GM12878 (cell line): ENCODE measurements around the gene RBM15. TPM values are rescaled to one million over a fixed set of nuclear protein-coding genes. Genes with fewer than 3 reads are reported as not detected.

Experiments
- ATAC-seq: fragments of 200-7000 bp; cut with Tn5 transposase; 3 replicates; pipeline ENCODE4 v1.9.1; 2020; ENCODE audit warnings: mild to moderate bottlenecking, moderate library complexity
- BruUV-seq: library from RNA; stranded (reverse); fragments of 400-500 nt; replicated peaks from 2 replicates; lab custom pipeline; 2021; lab: Mats Ljungman, UMichigan
- CTCF ChIA-PET: fragments of 300-600 bp; sonication (Branson Sonifier 250); formaldehyde crosslinking; extraction: SDS; loops from one replicate; lab custom pipeline; 2021; ENCODE audit warnings: inconsistent platforms; lab: Yijun Ruan, JAX
- POLR2A ChIA-PET: fragments of 350-600 bp; formaldehyde crosslinking; extraction: SDS; loops from one replicate; lab custom pipeline; 2021; ENCODE audit warnings: inconsistent platforms; lab: Charles Lee
- RAD21 ChIA-PET: fragments of 300-600 bp; sonication (Branson Sonifier 250); formaldehyde crosslinking; loops from one replicate; lab custom pipeline; 2023; ENCODE audit warnings: antibody characterized with exemption; ENCODE audit not compliant: unreplicated experiment; lab: Charles Lee
- SMC1A ChIA-PET: fragments of 300-600 bp; sonication (Branson Sonifier 250); formaldehyde crosslinking; loops from one replicate; lab custom pipeline; 2023; ENCODE audit not compliant: unreplicated experiment, uncharacterized antibody; lab: Charles Lee
- DNase-seq: peaks from one replicate; pipeline ENCODE4 v3.0.0-alpha.2; 2011; ENCODE audit warnings: low read depth, low spot score
- FAIRE-seq: peaks from 3 replicates; lab custom pipeline; 2011; peaks lifted over from hg19 to GRCh38; lab: Jason Lieb, UNC
- H2AFZ ChIP-seq: 2 replicates; pipeline ENCODE4 v1.6.0; 2011; ENCODE audit warnings: low read depth, low read length, control low read depth; ENCODE audit not compliant: control insufficient read depth
- H3K27ac ChIP-seq: 2 replicates; pipeline ENCODE4 v1.5.1; 2011; ENCODE audit warnings: control low read depth; ENCODE audit not compliant: control insufficient read depth, insufficient read depth
- H3K27me3 ChIP-seq, 2 experiments: replicated peaks in 1 of 2; 2 replicates each; pipeline versions ENCODE4 v1.6.0 to v1.6.1; 2011; ENCODE audit warnings: low read length in 1 of 2; ENCODE audit not compliant: control insufficient read depth in 2 of 2, insufficient read depth in 2 of 2
- H3K36me3 ChIP-seq, 2 experiments: 2 replicates each; pipeline ENCODE4 v1.5.1; 2011; ENCODE audit warnings: low read length in 1 of 2; ENCODE audit not compliant: control insufficient read depth in 2 of 2, insufficient read depth in 2 of 2
- H3K4me1 ChIP-seq: 2 replicates; pipeline ENCODE4 v1.6.1; 2011; ENCODE audit warnings: mild to moderate bottlenecking, low read length, moderate library complexity, mixed read lengths; ENCODE audit not compliant: control insufficient read depth, insufficient read depth
- H3K4me2 ChIP-seq: 2 replicates; pipeline ENCODE4 v1.6.0; 2011; ENCODE audit warnings: control low read depth; ENCODE audit not compliant: control insufficient read depth, insufficient read depth
- H3K4me3 ChIP-seq: fragments of 200-600 bp; sonication (generic); 2 replicates; pipeline ENCODE4 v1.5.1; 2016
- H3K79me2 ChIP-seq: 2 replicates; pipeline ENCODE4 v1.6.0; 2011; ENCODE audit warnings: low read length; ENCODE audit not compliant: control insufficient read depth, insufficient read depth
- H3K9ac ChIP-seq: 2 replicates; pipeline ENCODE4 v1.8.0; 2011; ENCODE audit warnings: low read length, control low read depth, mixed read lengths; ENCODE audit not compliant: control insufficient read depth, insufficient read depth
- H3K9me3 ChIP-seq: replicated peaks from 3 replicates; pipeline ENCODE4 v1.5.1; 2011; ENCODE audit warnings: mild to moderate bottlenecking, low read length; ENCODE audit not compliant: control insufficient read depth, insufficient read depth
- H4K20me1 ChIP-seq: 2 replicates; pipeline ENCODE4 v1.6.0; 2011; ENCODE audit not compliant: control insufficient read depth, insufficient read depth
- BCLAF1 ChIP-seq: fragments of 450-650 bp; IDR thresholded peaks from 2 replicates; pipeline ENCODE4 v1.6.1; 2017; ENCODE audit warnings: antibody characterized with exemption, mild to moderate bottlenecking, moderate library complexity
- FOXM1 ChIP-seq: IDR thresholded peaks from 2 replicates; pipeline ENCODE4 v1.6.1; 2012; ENCODE audit warnings: low read depth, mild to moderate bottlenecking, inconsistent platforms, low read length, moderate library complexity
- PKNOX1 ChIP-seq: fragments of 450-650 bp; IDR thresholded peaks from 2 replicates; pipeline ENCODE4 v1.6.1; 2016; ENCODE audit warnings: mild to moderate bottlenecking
- POLR2AphosphoS5 ChIP-seq: IDR thresholded peaks from 2 replicates; pipeline ENCODE4 v1.6.1; 2011; ENCODE audit warnings: mild to moderate bottlenecking, low read length, inconsistent platforms
- RUNX3 ChIP-seq: IDR thresholded peaks from 2 replicates; pipeline ENCODE4 v1.6.1; 2012; ENCODE audit warnings: low read length, inconsistent platforms
- WGBS: methylation state at CpG from one replicate; pipeline ENCODE4 v1.1.6; 2016; ENCODE audit warnings: low lambda C conversion rate; ENCODE audit not compliant: insufficient replicate concordance, insufficient coverage; ENCODE audit errors: missing lambda C conversion rate; 5-methylcytosine and 5-hydroxymethylcytosine counted together
- in situ Hi-C: fragments of 300-500 bp; cut with MboI; formaldehyde crosslinking; loops from 9 replicates; pipeline ENCODE4 v1.14.3; 2018; ENCODE audit warnings: mixed read lengths
- intact Hi-C: fragments of 100-400 bp; cut with micrococcal nuclease; formaldehyde crosslinking; loops from one replicate; pipeline ENCODE4 v1.14.2; 2022; ENCODE audit not compliant: unreplicated experiment
- polyA plus RNA-seq, 11 experiments: library from polyadenylated mRNA; depleted of rRNA in 4 of 11; unstranded in 6 of 11; stranded (reverse) in 5 of 11; fragments of >200 nt; fragmentation: Nextera tagmentation in 4 of 11; fragmentation: Illumina TruSeq in 1 of 11; extraction: Ambion mirVana in 4 of 11; extraction: Trizol in 1 of 11; gene quantifications; 1 replicate in 1 of 11; 2 replicates in 10 of 11; pipeline versions ENCODE4 v1.2.1 to v1.2.3, GENCODE V29; 2011 to 2016; ENCODE audit warnings: inconsistent platforms in 2 of 11, missing spikeins in 2 of 11, low read depth in 1 of 11
- total RNA-seq, 4 experiments: library from RNA; depleted of rRNA in 3 of 4; stranded (reverse); fragments of >200 nt in 3 of 4; fragmentation: Illumina TruSeq in 1 of 4; extraction: Trizol in 1 of 4; gene quantifications; 2 replicates each; pipeline versions ENCODE4 v1.2.1 to v1.2.3, GENCODE V29; 2013 to 2021

Gene RBM15
- total and polyA plus RNA-seq, 10 of the 15 experiments (the other 5 are each of a cell fraction or from before 2014, with no cell fraction given) = 3.1 to 63.2 (median 26.7) TPM

DNA sequence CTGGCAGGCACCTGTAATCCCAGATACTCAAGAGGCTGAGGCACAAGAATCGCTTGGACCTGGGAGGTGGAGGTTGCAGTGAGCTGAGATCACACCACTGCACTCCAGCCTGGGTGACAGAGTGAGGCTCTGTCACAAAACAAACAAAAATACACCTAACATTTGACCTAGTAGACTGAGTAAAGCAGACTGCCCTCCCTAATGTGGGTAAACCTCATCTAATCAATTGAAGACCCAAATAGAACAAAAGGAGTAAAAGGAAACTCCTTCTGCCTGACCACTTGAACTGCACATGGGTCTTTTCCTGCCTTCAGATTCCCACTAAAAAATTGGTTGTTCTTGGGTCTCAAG is 19.0 kb upstream of the RBM15 start:
- H3K79me2 ChIP-seq = no peaks in the 10 kb centered on the region
- WGBS = 19% methylated on average over 1 of the region's 1 CpG
- H3K4me3 ChIP-seq = no peak overlapping the region
- BruUV-seq = no TSS peak
- no peak overlapping the region for H3K4me2 ChIP-seq
- H4K20me1 ChIP-seq = no peaks in the 10 kb centered on the region
- no peak overlapping the region for H3K27ac ChIP-seq
- TF ChIP-seq PKNOX1 = no peak
- no peak for TF ChIP-seq RUNX3
- no peak for TF ChIP-seq BCLAF1
- TF ChIP-seq POLR2AphosphoS5 = no peak
- no peak for TF ChIP-seq FOXM1
- ChIA-PET CTCF (interaction anchor here (1.0 kb wide), 1 partner anchor 140 kb away, joined by 3 read pairs; no protein-coding TSS in a partner anchor), RAD21 (interaction anchor here (13.1 kb wide), 1 partner anchor 112 kb away, joined by 319 read pairs; the partner anchor contains the start of gene KCNC4), SMC1A (interaction anchor here (22.8 kb wide), 1 partner anchor 111 kb away, joined by 524 read pairs; the partner anchor contains the start of gene KCNC4), POLR2A (no interaction called here)
- no peaks in the 10 kb centered on the region; the same call in 2 of the 3 replicates for H3K9me3 ChIP-seq
- H3K36me3 ChIP-seq = no peaks in the 10 kb centered on the region
- FAIRE-seq (no peak), ATAC-seq (no peak), DNase-seq (no peak)
- H2AFZ ChIP-seq = no peak overlapping the region
- H3K27me3 ChIP-seq = no peaks in the 10 kb centered on the region
- intact Hi-C loops = no loop called here
- H3K9ac ChIP-seq = no peak overlapping the region
- in situ Hi-C loops = no loop called here
- H3K4me1 ChIP-seq = no peaks in the 10 kb centered on the region
